Stimulated activated CD4-positive, alpha-beta T cell treated with anti-CD3 and anti-CD28 coated beads, TNF-alpha, amount 100 ng/mL, for 4 hours (primary cell): ENCODE measurements around the gene CCDC137.
"Not testable (repeated sequence)": the region's sequence is repeated elsewhere in the genome, so short reads cannot be mapped to it uniquely, and the experiment has no call there.

Experiments
- DNase-seq, 3 experiments: peaks; one replicate each; pipeline ENCODE4 v3.0.0-alpha.2; 2020; ENCODE audit warnings: low read depth in 3 of 3

Gene CCDC137

GRCh38 chr17:81650951-81651350, 15.6 kb upstream of the CCDC137 start:
- DNase-seq = no peak

GRCh38 chr17:81651692-81652091, 14.8 kb upstream of the CCDC137 start:
- no peak for DNase-seq

GRCh38 chr17:81652906-81653771, 13.4 kb upstream of the CCDC137 start:
- DNase-seq = no peak

GRCh38 chr17:81655378-81656117, 11.0 kb upstream of the CCDC137 start:
- no peak for DNase-seq

- no peak for DNase-seq
Measured at GRCh38 chr17:81656118-81656743, 10.3 kb upstream of the CCDC137 start, which contains the start of gene PDE6G. Gene PDE6G, minus strand, starts transcription at chr17:81656542. Its CDS starts 3,237 bp downstream, at chr17:81653305.

GRCh38 chr17:81656835-81657234, 9.7 kb upstream of the CCDC137 start:
- DNase-seq = no peak

- no peak for DNase-seq
Measured at GRCh38 chr17:81659038-81659437, 7.5 kb upstream of the CCDC137 start.

GRCh38 chr17:81660441-81660840, 6.1 kb upstream of the CCDC137 start:
- no peak for DNase-seq

- no peak for DNase-seq
Measured at GRCh38 chr17:81662002-81662401, 4.5 kb upstream of the CCDC137 start.

GRCh38 chr17:81664051-81664470, 2.5 kb upstream of the CCDC137 start:
- DNase-seq = no peak

GRCh38 chr17:81665205-81666091, 1.1 kb upstream of the CCDC137 start:
- DNase-seq = peak; percentile 48 to 54 (median 53)

- DNase-seq = peak in 1 of 3 experiments; percentile 22
Measured at GRCh38 chr17:81666092-81666341, 520 bp upstream of the CCDC137 start.

GRCh38 chr17:81667754-81668153, 1.2 kb downstream of the CCDC137 start:
- no peak for DNase-seq

GRCh38 chr17:81672504-81672903, 6.0 kb downstream of the CCDC137 start:
- no peak for DNase-seq

GRCh38 chr17:81672954-81673353, 6.4 kb downstream of the CCDC137 start:
- no peak for DNase-seq

- no peak for DNase-seq
Measured at GRCh38 chr17:81673561-81674258, 7.2 kb downstream of the CCDC137 start.

GRCh38 chr17:81675515-81676221, 9.1 kb downstream of the CCDC137 start:
- not testable (repeated sequence) for DNase-seq

GRCh38 chr17:81676906-81677305, 10.4 kb downstream of the CCDC137 start:
- no peak for DNase-seq

GRCh38 chr17:81680150-81680549, 13.6 kb downstream of the CCDC137 start:
- no peak for DNase-seq

GRCh38 chr17:81681672-81682071, 15.1 kb downstream of the CCDC137 start:
- DNase-seq = no peak
